ENCODE results near the gene TJP1.
"Not testable (repeated sequence)": the region's sequence is repeated elsewhere in the genome, so short reads cannot be mapped to it uniquely, and the experiment has no call there.

The TJP1 gene

DNA sequence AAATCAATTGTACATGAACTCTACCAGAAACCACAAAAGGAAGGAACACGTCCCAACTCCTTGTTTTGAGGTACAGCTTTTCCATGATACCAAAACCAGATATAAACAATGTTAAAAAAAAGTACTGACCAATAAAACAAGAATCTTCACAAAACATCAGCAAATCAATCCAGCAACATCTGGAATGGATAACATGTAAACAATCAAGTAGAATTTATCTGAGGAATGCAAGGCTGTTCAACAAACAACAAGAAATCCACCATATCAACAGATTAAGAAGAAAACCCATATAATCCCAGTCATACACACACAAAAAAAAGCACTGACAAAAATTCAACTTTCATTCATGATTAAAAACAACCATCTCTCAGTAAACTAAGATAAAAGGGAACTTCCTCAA, 26.7 kb downstream of the TJP1 start:
- no peak for DNase-seq

DNA sequence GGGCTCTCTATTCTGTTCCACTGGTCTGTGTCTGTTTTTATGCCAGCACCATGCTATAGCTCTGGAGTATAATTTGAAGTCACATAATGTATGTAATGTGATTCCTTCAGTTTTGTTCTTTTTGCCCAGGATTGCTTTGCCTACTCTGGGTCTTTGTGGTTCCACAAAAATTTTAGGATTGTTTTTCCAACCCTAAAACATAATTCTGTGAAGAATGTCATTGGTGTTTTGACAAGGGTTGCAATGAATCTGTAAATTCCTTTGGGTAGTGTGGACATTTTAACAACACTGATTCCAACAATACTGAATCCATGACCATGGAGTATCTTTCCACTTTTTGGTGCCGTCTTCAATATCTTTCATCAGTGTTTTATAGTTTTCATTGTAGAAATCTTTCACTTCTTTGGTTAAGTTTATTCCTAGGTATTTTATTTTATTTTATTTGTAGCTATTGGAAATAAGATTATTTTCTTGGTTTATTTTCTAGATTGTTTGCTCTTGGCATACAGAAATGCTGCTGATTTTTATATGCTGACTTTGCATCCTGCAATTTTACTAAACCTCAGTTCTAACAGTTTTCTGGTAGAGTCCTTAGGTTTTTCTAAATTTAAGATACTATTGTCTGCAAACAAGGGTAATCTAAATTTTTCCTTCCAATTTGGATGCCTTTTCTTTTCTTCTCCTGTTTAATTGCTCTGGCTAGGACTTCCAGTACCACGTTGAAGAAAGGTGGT, 29.7 kb downstream of the TJP1 start:
- DNase-seq: no peak

GRCh38 chr15:29790607-29791006, 31.7 kb downstream of the TJP1 start:
- DNase-seq: no peak

DNA sequence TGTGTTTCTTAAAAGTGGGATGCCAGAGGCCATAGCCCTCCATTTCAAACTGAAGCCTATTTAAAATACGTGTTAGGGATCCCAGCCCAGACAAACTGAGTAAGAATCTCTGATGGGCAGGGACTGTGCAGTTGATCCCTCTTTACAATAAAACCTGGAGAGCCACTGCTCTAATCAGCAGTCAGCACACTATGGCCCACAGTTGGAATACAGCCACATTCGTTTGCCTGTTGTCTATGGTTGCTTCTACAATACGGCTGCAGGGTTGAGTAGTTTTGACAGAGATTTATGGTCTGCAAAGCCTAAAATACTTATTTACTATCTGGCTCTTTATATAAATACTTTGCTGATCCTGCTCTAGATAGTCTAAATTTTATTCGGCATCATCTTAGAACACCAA, 32.4 kb downstream of the TJP1 start:
- no peak for DNase-seq

GRCh38 chr15:29788433-29789034, 33.7 kb downstream of the TJP1 start:
- no peak for DNase-seq

DNA sequence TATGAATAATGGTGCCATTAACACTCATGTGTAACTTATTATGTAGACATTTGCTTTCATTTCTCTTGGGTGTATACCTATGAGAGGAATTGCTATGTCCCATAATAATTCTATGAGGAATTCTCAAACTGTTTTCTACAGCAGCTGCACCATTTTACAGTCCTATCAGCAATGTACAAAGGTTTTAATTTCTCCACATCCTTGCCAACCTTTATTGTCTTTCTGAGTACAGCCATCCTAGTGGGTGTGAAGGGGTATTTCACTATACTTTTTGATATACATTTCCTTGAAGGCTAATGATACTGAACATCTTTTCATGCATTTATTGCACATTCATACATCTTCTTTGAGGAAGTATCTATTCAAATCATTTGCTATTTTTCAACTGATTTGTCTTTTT, 34.5 kb downstream of the TJP1 start:
- DNase-seq: no peak

DNA sequence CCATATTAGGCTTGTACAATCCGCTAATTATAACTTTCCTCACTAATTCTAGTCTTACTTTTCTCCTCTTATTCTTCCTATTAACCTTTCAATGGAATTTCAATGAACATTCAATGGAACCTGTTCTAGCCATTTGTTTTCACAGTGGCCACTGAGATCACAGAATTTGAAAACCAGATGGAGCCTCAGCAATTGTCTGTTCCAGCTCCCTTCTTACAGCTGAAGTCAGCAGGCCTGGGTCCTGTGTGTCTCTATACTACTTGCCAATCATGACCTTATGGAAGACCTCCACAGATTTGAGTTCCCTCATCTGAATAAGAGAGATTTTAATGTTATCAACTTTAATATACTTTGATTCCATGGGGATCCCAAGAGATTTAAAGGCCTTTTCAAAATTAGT, 36.6 kb downstream of the TJP1 start:
- no peak for DNase-seq

DNA sequence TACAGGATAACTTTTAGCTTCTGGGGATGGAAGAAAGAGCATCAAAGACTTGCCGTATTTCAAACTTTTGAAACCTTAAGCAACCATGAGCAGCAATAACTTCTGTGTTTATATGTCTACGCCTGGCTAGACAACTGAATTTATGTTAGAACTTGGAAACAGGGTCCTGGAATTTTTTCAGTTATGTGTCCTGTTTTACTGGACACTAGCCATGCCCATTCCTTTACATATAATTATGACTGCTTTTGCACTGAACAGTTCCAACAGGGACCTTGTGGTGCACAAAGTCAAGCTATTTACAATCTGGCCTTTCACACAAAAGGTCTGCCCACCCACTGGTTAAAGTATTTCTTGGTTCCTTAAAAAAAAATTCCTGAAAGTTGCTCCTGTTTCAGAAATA, 37.1 kb downstream of the TJP1 start:
- DNase-seq: no peak

DNA sequence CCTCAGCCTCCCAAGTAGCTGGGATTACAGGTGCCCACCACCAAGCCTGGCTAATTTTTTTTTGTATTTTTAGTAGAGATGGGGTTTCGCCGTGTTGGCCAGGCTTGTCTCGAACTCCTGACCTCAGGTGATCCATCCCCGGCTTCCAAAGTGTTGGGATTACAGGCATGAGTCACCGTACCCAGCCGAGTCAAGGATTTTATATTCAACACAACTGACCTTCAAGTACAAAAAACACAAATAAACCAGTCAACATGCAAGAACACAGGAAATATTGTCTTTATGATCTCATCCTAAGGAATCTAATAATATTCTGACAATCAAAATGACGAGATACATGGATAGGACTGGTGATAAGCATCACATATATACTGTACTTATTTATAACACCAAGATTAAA, 37.9 kb downstream of the TJP1 start:
- no peak for DNase-seq

- DNase-seq: not testable (repeated sequence)
These were observed 39.5 kb downstream of the TJP1 start for GRCh38 chr15:29782816-29783215.

DNA sequence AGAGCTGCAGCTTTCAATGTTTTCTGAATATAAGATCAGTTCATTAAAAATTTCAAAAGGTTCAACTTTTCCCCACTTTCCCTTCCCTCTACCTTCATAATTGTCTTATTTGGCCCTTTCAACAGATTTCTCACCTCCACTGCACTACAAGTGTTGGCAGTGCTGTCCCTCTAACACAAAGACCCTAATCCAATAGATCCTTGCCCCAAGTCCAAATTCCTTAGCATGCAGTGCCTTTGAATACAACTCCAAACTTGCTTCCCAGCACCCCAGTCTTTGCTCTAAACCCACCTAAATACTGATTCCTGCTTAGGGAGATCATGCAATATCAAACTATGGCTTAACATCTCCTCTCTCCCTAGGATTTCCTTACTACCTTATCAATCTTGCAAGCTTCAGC, 43.9 kb downstream of the TJP1 start:
- DNase-seq: no peak

GRCh38 chr15:29776859-29777258, 45.4 kb downstream of the TJP1 start:
- DNase-seq: no peak

DNA sequence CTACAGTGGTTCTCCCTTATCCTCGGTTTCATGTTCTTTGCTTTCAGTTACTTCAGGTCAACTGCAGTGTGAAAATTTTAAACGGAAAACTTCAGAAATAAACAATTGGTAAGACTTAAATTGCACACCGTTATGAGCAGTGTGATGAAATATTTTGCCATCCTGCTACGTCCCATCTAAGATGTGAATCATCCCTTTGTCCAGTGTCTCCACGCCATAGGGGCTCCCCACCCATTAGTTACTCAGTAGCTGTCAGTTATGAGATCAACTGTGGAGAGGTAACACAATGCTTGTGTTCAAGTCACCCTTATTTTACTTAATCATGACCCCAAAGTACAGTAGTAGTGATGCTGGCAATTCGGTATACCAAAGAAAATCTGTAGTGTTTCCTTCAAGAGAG, 47.4 kb downstream of the TJP1 start:
- no peak for DNase-seq

DNA sequence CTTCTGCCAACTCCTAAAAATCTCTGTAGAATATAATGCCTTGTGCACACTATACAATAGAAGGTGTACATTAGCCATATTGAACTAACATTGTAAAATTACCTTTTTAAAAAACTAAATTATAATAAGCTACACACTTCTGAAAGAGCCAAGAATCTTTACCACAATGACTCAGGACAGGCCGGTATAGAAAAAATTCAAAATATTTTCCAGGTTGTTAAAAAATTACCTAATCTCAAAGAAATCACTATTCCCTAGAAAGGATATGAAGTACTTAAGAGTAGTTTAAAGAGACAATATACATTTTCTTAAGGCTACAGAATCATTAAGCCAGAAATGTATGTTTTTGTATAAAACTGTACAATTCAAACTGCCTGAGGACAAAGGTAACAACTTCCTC, 48.5 kb downstream of the TJP1 start:
- no peak for DNase-seq

GRCh38 chr15:29773000-29773399, 49.3 kb downstream of the TJP1 start:
- no peak for DNase-seq

- no peak for DNase-seq
These were observed 51.5 kb downstream of the TJP1 start for GRCh38 chr15:29770796-29771195.

DNA sequence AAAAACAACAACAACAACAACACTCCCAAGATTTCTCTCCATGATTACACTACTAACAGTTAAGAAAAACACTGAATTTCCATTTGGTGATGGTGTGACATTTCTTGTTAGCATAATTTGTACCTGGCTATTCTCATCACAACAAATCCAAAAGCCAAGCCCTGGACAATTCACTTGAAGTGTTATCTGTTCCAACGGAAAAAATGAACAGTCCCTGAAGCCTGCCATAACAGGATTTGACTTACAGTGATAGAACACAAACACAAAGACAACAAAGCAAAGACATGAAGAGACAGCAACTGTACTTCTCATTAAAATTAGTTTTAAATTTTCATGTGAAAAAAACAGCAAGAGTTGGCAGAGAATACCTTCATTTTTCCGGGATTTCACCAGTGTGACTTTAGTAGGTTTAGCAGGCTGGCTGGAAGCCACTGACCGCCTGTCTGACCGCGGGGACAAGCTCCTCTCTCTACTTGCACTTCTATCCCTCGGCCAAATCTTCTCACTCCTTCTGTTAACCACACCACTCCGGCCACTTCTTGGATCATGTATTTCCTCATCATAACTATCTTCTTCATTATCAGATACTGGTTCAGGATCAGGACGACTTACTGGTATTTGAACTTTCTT, 56.3 kb downstream of the TJP1 start:
- DNase-seq: no peak

- no peak for DNase-seq
These were observed 56.9 kb downstream of the TJP1 start for GRCh38 chr15:29765234-29765841.

DNA sequence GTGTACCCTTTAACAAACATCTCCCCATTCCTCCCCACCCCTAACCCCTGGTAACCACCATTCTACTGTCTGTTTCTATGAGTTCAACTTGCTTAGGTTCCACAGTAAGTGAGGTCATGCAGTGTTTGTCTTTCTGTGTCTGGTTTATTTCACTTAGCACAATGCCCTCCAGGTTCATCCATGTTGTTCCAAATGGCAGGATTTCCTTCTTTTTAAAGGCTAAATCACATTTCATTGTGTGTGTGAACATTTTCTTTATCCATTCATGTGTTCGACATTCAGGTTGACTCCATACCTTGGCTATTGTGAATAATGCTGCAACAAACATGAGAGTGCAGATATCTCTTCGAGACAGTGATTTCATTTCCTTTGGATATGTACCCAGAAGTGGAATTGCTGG, 62.7 kb downstream of the TJP1 start:
- no peak for DNase-seq

DNA sequence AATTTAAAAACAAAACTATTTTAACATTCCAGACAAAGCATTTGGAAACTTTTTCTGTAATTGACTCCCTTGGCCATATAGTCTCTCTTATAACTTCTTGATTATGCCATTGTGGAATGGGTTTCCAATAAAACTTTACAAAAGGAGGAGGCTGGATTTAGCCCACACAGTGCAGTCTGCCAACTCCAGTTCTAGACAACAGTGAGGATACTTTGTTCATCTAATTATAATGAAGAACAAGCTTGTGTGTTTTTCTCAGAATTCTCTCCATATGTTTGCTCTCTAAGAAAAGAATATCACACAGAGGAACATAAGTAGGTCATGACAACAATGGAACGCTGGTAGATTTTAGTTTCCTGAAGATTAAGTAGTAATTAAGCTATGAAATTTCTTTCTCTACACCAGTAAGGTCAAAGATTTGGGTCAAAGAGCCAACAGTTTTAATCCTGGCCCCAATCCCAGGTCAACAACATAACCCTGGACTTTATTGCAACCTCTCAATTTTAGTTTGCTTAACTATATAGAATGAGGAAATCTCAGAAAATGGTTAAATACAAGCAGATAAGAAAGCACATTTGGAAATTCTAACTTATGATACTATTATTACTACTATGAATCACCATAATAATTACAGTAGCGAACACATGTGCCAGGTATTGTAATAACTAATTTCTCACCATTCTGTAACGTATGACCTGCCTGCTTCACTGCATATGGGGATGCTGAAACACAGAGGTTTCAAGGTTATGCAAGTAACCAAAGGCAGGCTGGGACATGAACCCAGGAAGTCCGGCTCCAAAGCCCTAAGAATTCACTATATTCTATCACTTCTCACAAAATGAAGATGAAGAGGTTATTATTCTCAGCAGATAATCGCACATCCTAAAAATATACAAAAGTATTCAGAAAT, 65.7 kb downstream of the TJP1 start:
- no peak for DNase-seq

- not testable (repeated sequence) for DNase-seq
These were observed 68.3 kb downstream of the TJP1 start for GRCh38 chr15:29754009-29754408.

GRCh38 chr15:29753506-29753905, 68.8 kb downstream of the TJP1 start:
- DNase-seq: no peak

DNA sequence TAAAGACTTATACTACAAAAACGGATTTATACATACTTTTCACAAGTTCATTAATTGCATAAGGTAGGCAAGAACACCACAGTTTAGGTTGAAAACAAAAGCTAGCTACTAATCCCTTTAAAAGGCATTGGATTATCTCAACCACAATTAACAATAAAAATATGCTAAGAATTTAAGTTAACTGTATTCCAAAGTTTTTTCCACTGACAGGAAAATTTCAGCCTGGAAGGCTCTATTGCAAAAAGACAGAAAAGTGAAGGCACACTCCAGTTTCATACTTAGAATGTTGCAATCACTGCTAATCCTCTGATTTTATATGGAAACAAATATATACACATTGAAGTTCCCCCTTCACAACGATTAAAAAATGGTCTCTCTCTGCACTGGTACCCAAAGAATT, 71.5 kb downstream of the TJP1 start:
- no peak for DNase-seq

All from activated T-cell treated with anti-CD3 and anti-CD28 coated beads, Interleukin-2, amount 50 U/mL, for 1 hour (primary cell).